Gastrocnemius medialis (tissue), 4 donors: ENCODE results near the gene UBR4. TPM values are rescaled to one million over a fixed set of nuclear protein-coding genes. Genes with fewer than 3 reads are reported as not detected.

ENCODE experiments used
- ATAC-seq, 2 donors: fragments of 150-250 bp; one replicate each; pipeline ENCODE4 v1.9.1; 2016
- DNase-seq, 2 donors: peaks; one replicate each; pipeline ENCODE4 v3.0.0-alpha.2; 2019
- H3K27ac ChIP-seq, 4 donors: fragments of 200-600 bp; sonication (generic); 1 replicate in 1 of 4; 2 replicates in 3 of 4; pipeline ENCODE4 v1.5.1; 2016 to 2018; ENCODE audit warnings: mild to moderate bottlenecking in 2 of 4, moderate library complexity in 1 of 4
- H3K27me3 ChIP-seq, 3 donors: fragments of 200-600 bp; sonication (generic) in 2 of 3; 1 replicate in 1 of 3; 2 replicates in 2 of 3; pipeline versions ENCODE4 v1.5.1 to v1.6.0; 2016 to 2019; ENCODE audit warnings: mild to moderate bottlenecking in 1 of 3, moderate library complexity in 1 of 3
- H3K36me3 ChIP-seq, 2 donors: fragments of 200-600 bp; sonication (generic) in 1 of 2; one replicate each; pipeline ENCODE4 v1.5.1; 2017 to 2018
- H3K4me1 ChIP-seq, 2 donors: fragments of 200-600 bp; sonication (generic) in 1 of 2; one replicate each; pipeline ENCODE4 v1.5.1; 2016 to 2017; ENCODE audit warnings: mild to moderate bottlenecking in 2 of 2
- H3K4me3 ChIP-seq, 4 donors: fragments of 200-600 bp; sonication (generic) in 3 of 4; 1 replicate in 1 of 4; 2 replicates in 3 of 4; pipeline ENCODE4 v1.5.1; 2016 to 2019; ENCODE audit warnings: mild to moderate bottlenecking in 2 of 4
- H3K9me3 ChIP-seq, 3 donors: fragments of 200-600 bp; sonication (generic) in 2 of 3; 1 replicate in 1 of 3; 2 replicates in 2 of 3; pipeline ENCODE4 v1.5.1; 2016 to 2019
- POLR2A ChIP-seq, 2 donors: fragments of 450-650 bp; IDR thresholded peaks; one replicate each; pipeline ENCODE4 v1.6.1; 2017; ENCODE audit warnings: antibody characterized with exemption in 2 of 2, mild to moderate bottlenecking in 2 of 2, moderate library complexity in 2 of 2
- in situ Hi-C, 4 donors: fragments of 200-750 bp; cut with MboI; loops; one replicate each; pipeline versions ENCODE4 v1.15.0 to v1.8.0; 2017; ENCODE audit warnings: low sequenced_read_pairs in 4 of 4
- intact Hi-C: fragments of 100-400 bp; cut with DNase I; formaldehyde crosslinking; loops from one replicate; pipeline ENCODE4 v1.15.1; 2023; ENCODE audit warnings: low total_unique reads
- total RNA-seq, 4 donors: library from RNA; depleted of rRNA; stranded (reverse); fragments of >200 nt; gene quantifications; one replicate each; pipeline versions ENCODE4 v1.1.0 to v1.2.3, GENCODE V29; 2016
- TF ChIP-seq, protein P1 (sequence below), 5 experiments: fragments of 450-650 bp in 3 of 5; fragments of 200-600 bp in 2 of 5; sonication (generic) in 2 of 5; IDR thresholded peaks in 4 of 5; conservative IDR thresholded peaks in 1 of 5; 1 replicate in 4 of 5; 2 replicates in 1 of 5; pipeline ENCODE4 v1.5.1; 2016 to 2019; ENCODE audit warnings: antibody characterized with exemption in 5 of 5, mild to moderate bottlenecking in 3 of 5, moderate library complexity in 3 of 5

UBR4 gene
- total RNA-seq, 4 donors from 2014 or later: 156 to 293 (median 197) TPM

DNA sequence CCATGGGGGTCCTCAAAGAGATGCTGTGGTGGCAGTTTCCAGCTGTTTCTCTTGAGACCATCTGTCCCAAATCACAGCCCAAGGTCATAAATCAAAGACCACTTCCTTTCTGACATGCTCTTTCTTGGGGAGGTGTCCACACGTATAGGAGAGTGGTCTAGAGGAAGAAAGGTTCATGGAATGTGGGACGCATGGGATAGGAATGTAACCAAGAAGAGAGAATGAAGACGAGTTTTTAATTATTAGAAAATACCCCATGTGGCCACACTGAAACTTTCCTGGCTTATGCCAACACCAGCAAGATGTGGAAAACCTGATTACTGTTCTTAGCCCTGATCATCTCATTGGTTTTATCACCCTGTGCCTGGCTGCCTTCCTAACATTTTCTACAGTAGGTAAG is 129.3 kb downstream of the UBR4 start:
- Histone ChIP-seq H3K27me3 (no peaks in the 10 kb centered on the region), H3K9me3 (no peaks in the 10 kb centered on the region), H3K27ac (peak overlapping the region in 2 of 4 donors; percentile 26 to 69), H3K4me1 (peaks cover 9 to 22% of the 10 kb centered on the region in 2 donors), H3K36me3 (peaks cover 2 to 100% of the 10 kb centered on the region in 2 donors), H3K4me3 (no peak overlapping the region)
- in situ Hi-C loops (loop anchor here in 1 of 4 donors (25.0 kb wide), 1 partner anchor 168 kb away; the partner anchor contains the start of gene ALDH4A1), intact Hi-C loops (no loop called here)
- TF ChIP-seq, protein P1, sequence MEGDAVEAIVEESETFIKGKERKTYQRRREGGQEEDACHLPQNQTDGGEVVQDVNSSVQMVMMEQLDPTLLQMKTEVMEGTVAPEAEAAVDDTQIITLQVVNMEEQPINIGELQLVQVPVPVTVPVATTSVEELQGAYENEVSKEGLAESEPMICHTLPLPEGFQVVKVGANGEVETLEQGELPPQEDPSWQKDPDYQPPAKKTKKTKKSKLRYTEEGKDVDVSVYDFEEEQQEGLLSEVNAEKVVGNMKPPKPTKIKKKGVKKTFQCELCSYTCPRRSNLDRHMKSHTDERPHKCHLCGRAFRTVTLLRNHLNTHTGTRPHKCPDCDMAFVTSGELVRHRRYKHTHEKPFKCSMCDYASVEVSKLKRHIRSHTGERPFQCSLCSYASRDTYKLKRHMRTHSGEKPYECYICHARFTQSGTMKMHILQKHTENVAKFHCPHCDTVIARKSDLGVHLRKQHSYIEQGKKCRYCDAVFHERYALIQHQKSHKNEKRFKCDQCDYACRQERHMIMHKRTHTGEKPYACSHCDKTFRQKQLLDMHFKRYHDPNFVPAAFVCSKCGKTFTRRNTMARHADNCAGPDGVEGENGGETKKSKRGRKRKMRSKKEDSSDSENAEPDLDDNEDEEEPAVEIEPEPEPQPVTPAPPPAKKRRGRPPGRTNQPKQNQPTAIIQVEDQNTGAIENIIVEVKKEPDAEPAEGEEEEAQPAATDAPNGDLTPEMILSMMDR (IDR thresholded peaks at IDR 0.05 in 4 of 5, conservative IDR thresholded peaks at IDR 0.05 in 1 of 5): no peak
- TF ChIP-seq POLR2A (IDR thresholded peaks at IDR 0.05): no peak
- DNase-seq (no peak), ATAC-seq (no peak)

DNA sequence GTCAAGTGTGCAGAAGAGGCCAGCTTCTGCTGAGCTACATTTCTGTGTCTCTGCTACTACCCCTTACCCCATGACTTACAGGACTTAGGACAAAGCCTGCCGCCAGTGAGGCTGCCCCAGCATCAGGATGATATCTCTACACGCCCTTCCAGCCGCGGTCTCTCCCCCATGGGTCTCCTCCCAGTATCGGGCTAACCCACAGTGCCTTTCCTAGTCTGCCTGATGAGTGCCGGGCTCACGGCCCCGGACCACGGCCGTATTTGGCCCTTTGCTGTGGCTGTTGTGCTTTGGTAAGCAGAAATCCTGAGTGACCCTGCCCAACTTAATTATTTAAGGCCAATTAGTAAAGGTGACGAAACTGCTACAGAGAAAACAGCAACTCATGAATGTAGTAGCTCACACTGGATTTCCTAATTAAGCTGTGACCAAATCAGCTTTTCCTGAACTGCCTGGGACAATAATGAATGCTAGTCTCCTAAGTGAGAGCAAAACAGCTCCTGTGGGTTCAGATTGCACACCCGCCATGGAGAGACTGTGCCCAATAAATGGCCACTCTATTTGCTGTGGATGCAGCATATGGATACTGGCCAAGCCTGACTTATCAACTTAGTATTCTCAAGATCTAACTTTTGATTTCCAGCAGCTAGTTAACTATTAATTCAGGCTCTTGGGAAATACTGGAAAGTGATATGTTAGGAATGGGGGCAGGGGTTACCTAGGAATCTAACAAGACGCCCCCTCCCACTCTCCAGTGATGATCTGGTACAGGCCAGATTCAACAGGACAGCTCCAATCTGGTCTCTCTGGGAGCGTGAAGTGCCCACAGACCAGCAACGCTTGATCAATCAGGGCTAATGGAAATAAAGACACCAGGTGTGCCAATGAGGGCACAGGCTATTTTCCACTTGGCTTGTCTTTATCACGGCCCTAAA is 130.3 kb downstream of the UBR4 start:
- intact Hi-C loops: no loop called here
- ATAC-seq: no peak
- Histone ChIP-seq H3K4me3 (no peak overlapping the region), H3K27ac (peak overlapping the region in 3 of 4 donors; percentile 46 to 69 (median 55)), H3K9me3 (no peaks in the 10 kb centered on the region), H3K27me3 (no peaks in the 10 kb centered on the region), H3K4me1 (peaks cover 14 to 22% of the 10 kb centered on the region in 2 donors), H3K36me3 (peaks cover 2 to 99% of the 10 kb centered on the region in 2 donors)
- in situ Hi-C loops: loop anchor here in 2 of 4 donors (5.0 to 25.0 kb wide), 2 partner anchors 168 to 173 kb away; partner anchors contain the start of gene ALDH4A1 (in 1 of the 2)
- no peak for DNase-seq
- TF ChIP-seq, protein P1 (IDR thresholded peaks at IDR 0.05 in 4 of 5, conservative IDR thresholded peaks at IDR 0.05 in 1 of 5): no peak
- no peak for TF ChIP-seq POLR2A (IDR thresholded peaks at IDR 0.05)

DNA sequence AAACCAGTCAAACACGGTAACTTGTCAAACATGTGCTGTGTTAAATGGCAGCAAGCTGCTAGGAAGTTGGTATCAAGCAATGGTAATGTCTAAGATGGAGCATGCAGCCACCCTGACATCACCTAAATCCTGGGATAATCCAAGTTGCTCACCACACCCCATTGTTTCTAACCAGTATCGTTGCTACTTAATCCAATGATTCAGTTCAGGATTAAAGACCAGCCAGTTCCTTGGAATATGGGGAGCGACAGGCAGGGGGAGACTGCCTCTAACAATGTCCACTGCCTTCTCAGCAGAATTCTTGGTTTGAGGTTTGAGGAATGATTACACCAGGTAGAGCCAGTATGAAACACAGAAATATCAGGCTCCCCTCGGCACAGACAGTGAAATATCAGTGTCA is 131.5 kb downstream of the UBR4 start:
- Histone ChIP-seq H3K4me3 (no peak overlapping the region), H3K4me1 (peaks cover 27 to 33% of the 10 kb centered on the region in 2 donors), H3K9me3 (no peaks in the 10 kb centered on the region), H3K36me3 (peaks cover 2 to 92% of the 10 kb centered on the region in 2 donors), H3K27ac (no peak overlapping the region), H3K27me3 (no peaks in the 10 kb centered on the region)
- no peak for TF ChIP-seq POLR2A (IDR thresholded peaks at IDR 0.05)
- TF ChIP-seq, protein P1 (IDR thresholded peaks at IDR 0.05 in 4 of 5, conservative IDR thresholded peaks at IDR 0.05 in 1 of 5): no peak
- in situ Hi-C loops (loop anchor here in 2 of 4 donors (5.0 to 25.0 kb wide), 2 partner anchors 166 to 171 kb away; partner anchors contain the start of gene ALDH4A1 (in 1 of the 2)), intact Hi-C loops (no loop called here)
- DNase-seq: no peak
- no peak for ATAC-seq

DNA sequence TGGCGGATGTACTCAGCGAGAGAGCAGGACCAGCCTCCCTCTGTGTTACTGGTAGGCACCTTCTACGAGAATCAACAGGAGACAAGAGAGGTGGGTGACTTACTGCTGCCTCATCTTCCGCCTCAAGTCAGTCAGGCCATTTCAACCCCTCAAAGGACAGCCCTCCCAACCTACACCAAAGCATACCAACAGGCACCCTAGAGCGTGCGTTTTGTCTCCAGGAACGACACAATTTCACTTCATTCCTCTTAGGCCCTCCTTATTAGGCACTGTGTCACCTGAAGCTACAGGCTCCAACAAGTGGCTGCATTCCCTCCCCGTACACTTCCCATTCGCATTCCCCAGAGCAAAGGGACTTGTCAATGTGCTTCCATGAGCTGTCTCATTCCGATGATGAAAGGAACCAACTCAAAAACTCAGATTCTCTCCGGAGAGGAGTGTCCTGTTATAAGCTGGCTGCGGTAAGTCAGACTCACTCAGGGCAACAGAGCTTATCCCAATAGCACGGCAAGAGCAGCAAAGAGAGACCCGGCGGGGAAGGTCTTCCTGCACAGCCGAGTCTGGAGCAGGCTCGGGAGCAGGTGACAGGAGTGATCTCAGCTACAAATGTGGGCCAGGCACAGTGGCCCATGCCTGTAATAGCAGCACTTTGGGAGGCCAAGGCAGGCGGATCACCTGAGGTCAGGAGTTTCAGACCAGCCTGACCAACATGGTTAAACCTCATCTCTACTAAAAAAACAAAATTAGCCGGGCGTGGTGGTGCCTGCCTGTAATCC is 133.0 kb downstream of the UBR4 start:
- Histone ChIP-seq H3K4me1 (peaks cover 42 to 45% of the 10 kb centered on the region in 2 donors), H3K4me3 (no peak overlapping the region), H3K9me3 (no peaks in the 10 kb centered on the region), H3K27ac (no peak overlapping the region), H3K36me3 (peaks cover 2 to 77% of the 10 kb centered on the region in 2 donors), H3K27me3 (no peaks in the 10 kb centered on the region)
- ATAC-seq: no peak
- in situ Hi-C loops (loop anchor here in 2 of 4 donors (5.0 to 25.0 kb wide), 2 partner anchors 165 to 170 kb away; partner anchors contain the start of gene ALDH4A1 (in 1 of the 2)), intact Hi-C loops (no loop called here)
- TF ChIP-seq POLR2A (IDR thresholded peaks at IDR 0.05): no peak
- TF ChIP-seq, protein P1 (IDR thresholded peaks at IDR 0.05 in 4 of 5, conservative IDR thresholded peaks at IDR 0.05 in 1 of 5): no peak
- DNase-seq: no peak
